ENCODE measurements around the gene AGTPBP1.
"Not testable (repeated sequence)": the region's sequence is repeated elsewhere in the genome, so short reads cannot be mapped to it uniquely, and the experiment has no call there.

The AGTPBP1 gene

DNA sequence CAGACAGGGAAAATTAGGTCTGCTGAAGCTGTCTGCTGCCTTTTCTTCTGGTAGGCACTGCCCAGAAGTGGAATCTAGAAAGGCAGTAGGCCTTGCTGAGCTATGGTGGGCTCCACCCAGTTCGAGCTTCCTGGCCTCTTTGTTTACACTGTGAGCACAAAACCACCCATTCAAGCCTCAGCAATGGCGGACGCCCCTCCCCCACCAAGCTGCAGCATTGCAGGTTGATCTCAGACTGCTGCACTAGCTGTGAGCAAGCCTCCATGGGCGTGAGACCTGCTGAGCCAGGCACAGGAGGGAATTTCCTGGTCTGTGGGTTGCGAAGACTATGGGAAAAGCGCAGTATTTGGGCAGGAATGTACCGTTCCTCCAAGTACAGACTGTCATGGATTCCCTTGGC lies 18.5 kb downstream of the AGTPBP1 start:
- peak in 2 of 3 donors; percentile 10 to 39 for DNase-seq (ENCODE audit: low read depth in 3 of 3, low spot score in 1 of 3)

DNA sequence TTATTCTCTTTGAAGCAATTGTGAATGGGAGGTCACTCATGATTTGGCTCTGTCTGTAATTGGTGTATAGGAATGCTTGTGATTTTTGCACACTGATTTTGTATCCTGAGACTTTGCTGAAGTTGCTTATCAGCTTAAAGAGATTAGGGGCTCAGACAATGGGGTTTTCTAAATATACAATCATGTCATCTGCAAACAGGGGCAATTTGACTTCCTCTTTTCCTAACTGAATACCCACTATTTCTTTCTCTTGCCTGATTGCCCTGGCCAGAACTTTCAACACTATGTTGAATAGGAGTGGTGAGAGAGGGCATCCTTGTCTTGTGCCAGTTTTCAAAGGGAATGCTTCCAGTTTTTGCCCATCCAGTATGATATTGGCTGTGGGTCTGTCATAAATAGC lies 22.3 kb downstream of the AGTPBP1 start:
- DNase-seq (ENCODE audit: low read depth in 3 of 3, low spot score in 1 of 3), result not testable (repeated sequence)

- not testable (repeated sequence) for DNase-seq (ENCODE audit: low read depth in 3 of 3, low spot score in 1 of 3)
Observed at GRCh38 chr9:85717818-85718217, 23.9 kb downstream of the AGTPBP1 start.

DNA sequence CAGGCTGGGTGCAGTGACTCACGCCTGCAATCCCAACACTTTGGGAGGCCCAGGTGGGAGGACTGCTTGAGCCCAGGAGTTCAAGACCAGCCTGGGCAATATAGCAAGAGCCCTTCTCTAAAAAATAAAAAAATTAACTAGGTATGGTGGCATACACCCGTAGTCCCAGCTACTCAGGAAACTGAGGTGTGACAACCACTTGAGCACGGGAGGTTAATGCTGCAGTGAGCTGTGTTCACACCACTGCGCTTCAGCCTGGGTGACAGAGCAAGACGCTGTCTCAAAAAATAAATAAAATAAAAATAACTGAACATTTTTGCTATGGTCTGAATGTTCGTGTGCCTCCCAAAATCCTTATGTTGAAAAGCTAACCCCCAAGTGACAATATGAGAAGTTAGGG lies 24.5 kb downstream of the AGTPBP1 start:
- no peak for DNase-seq (ENCODE audit: low read depth in 3 of 3, low spot score in 1 of 3)

- DNase-seq (ENCODE audit: low read depth in 3 of 3, low spot score in 1 of 3), result no peak
Observed at GRCh38 chr9:85716031-85716877, 25.5 kb downstream of the AGTPBP1 start.

GRCh38 chr9:85715587-85715986 lies 26.2 kb downstream of the AGTPBP1 start:
- DNase-seq (ENCODE audit: low read depth in 3 of 3, low spot score in 1 of 3), result no peak

DNA sequence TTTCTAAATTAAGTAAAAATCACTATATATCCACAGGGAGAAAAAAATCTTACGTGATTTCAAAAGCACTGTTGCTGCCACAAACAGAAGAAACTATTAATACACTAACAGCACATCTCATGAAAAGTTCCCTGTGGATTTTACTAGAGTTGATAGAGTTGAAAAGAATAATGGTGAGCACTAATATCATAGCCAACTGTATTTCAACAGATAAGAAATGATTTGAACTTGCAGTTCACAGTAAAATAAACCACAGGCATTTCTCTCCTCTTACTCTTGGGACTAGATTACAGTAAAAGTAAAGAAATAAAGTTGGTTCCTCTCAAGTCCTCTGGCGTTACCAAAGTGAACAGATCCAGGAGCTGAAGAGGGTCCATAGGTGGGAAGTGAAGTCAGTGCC lies 27.9 kb downstream of the AGTPBP1 start:
- DNase-seq (ENCODE audit: low read depth in 3 of 3, low spot score in 1 of 3), result no peak

DNA sequence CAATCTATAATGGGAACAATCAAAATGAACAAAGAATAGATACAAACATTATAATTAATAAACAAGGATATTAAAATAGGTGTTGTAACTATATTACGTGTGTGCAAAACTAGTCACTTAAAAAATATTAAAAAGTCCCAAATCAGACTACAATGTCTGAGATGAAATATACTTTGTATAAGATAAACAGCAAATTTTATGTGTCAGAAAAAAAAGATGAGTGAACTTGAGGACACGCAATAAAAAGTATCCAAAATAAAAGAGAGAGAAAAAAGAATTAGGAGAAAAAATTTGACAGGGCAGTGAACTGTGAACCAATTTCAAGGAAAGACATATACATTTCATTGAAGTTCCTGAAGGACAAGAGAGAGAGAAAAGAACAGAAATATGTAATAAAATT lies 37.0 kb downstream of the AGTPBP1 start:
- DNase-seq (ENCODE audit: low read depth in 3 of 3, low spot score in 1 of 3), result no peak

- no peak for DNase-seq (ENCODE audit: low read depth in 3 of 3, low spot score in 1 of 3)
Observed at GRCh38 chr9:85703398-85703797, 38.4 kb downstream of the AGTPBP1 start.

GRCh38 chr9:85702726-85703289 lies 38.9 kb downstream of the AGTPBP1 start:
- no peak for DNase-seq (ENCODE audit: low read depth in 3 of 3, low spot score in 1 of 3)

DNA sequence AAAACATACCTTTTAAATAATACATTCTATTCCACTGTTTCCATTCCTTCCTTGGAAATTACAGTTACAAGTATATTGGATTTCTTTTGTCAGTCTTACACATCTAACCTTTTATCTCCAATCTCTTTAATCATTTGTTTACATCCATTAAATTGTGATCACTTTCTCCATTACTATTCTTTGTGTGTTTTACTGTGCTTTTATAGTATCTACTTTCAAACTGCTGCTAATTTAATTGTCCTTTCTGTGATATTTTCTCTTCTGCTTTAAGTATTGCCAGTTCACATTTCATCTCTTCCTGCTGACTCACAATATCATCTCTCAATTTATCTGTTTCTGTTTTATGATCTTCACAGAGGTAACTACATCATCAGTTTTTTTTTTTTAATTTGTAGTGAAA lies 39.6 kb downstream of the AGTPBP1 start:
- no peak for DNase-seq (ENCODE audit: low read depth in 3 of 3, low spot score in 1 of 3)

DNA sequence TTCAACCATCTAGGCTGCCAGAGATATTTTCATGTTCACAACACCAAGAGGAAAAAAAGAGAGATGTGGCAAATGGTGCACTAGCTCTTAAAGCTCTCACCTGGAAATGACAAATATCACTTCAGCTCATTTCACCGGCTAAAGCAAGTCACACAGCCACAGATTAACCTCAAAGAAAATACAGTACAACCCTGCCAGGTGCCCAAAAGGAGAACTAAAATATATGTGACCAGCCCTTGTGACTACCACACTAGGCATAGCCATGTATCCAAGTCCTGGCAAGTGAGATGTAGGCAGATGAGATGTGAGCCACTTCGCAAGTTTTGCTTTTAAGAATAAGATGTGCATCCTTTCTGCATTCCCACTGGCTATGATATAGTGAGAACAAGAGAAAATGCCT lies 41.4 kb downstream of the AGTPBP1 start:
- no peak for DNase-seq (ENCODE audit: low read depth in 3 of 3, low spot score in 1 of 3)

- DNase-seq (ENCODE audit: low read depth in 3 of 3, low spot score in 1 of 3), result no peak
Observed at GRCh38 chr9:85688361-85688760, 53.4 kb downstream of the AGTPBP1 start.

GRCh38 chr9:85685081-85685480 lies 56.7 kb downstream of the AGTPBP1 start:
- no peak for DNase-seq (ENCODE audit: low read depth in 3 of 3, low spot score in 1 of 3)

DNA sequence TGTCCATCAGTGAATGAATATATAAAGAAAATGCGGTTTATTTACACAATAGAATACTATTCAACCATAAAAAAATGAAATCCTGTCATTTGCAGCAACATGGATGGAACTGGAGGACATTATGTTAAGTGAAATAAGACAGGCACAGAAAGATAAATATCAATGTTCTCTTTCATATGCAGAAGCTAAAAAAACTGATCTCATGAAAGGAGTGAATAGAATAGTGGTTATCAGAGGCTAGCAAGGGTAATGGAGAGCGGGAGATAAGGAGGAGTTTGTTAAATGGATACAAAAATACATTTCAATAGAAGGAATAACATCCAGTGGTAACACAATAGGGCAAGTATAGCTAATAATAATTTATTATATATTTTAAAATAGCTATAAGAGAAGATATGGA lies 65.0 kb downstream of the AGTPBP1 start:
- DNase-seq (ENCODE audit: low read depth in 3 of 3, low spot score in 1 of 3), result no peak

DNA sequence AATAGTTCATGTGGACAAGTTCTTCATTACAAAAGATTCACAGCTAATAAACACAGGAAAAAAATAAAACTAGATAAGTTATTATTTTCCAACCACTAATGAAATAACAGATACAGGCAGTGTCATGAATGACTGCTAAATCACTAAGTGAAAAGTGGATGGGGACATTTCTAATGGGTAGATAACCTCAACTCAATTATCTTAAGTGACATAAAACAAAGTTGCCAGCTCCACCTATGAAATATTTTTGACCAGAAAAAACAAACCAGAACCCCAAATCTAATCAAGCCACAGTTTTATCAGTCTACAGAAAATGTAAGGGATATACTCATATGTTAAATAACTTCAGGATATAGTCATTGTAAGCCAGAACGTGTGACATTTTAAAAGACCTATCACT lies 74.4 kb downstream of the AGTPBP1 start:
- no peak for DNase-seq (ENCODE audit: low read depth in 3 of 3, low spot score in 1 of 3)

DNA sequence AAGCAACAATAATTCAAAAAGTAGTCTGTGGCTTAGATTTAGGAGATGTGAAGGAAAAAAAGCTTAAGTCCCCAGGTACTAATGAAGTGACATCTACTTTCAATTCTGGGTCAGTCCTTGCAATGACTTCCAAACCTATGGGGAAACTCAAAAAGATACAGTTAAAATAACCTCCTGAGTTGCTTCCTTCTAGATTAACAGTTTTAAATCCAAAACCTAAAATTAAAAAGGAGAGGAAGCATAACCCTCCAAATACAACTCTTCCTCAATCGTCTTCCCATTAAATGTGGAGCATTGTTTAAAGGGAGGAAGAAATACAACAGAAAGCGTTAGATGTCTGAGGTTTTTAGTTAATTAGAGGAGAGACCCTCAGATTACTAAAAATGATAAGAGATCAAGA lies 75.7 kb downstream of the AGTPBP1 start:
- DNase-seq (ENCODE audit: low read depth in 3 of 3, low spot score in 1 of 3), result no peak

GRCh38 chr9:85662573-85662972 lies 79.2 kb downstream of the AGTPBP1 start:
- no peak for DNase-seq (ENCODE audit: low read depth in 3 of 3, low spot score in 1 of 3)

DNA sequence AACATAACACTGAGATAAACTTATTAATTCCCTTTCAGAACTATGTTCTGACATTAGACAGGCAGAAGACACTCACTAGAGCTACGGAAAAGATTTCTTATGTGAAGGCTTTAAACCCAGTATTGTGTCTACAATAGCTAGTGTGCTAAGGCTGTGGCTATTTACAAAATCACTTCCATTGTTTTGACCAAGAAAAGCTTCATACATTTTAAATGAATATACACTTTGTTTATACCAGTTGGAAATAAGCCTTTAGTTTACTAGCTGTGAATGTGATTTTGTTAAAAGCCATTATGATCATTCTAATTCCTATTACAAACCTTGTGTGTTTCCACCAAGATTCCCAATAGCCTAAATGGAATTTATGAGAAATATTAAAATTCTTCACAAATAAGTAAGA lies 83.0 kb downstream of the AGTPBP1 start:
- DNase-seq (ENCODE audit: low read depth in 3 of 3, low spot score in 1 of 3), result no peak

DNA sequence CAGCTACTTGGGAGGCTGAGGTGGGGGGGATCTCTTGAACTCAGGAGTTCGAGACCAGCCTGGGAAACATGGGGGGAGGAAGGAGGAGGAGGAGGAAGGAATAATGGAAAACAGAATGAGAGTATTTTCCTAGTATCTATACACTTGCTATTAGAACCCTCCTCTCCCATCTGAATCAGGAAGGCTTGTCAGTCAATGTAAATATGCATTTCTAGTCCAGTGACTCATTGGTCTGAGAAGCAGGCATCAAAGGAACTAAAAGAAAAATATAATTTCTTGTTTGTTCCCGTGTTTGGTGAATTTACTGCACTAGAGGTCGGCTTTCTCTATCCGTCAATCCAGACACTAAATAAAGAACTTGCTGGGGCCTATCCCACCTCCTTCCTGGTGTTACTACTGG lies 88.6 kb downstream of the AGTPBP1 start:
- DNase-seq (ENCODE audit: low read depth in 3 of 3, low spot score in 1 of 3), result no peak

DNA sequence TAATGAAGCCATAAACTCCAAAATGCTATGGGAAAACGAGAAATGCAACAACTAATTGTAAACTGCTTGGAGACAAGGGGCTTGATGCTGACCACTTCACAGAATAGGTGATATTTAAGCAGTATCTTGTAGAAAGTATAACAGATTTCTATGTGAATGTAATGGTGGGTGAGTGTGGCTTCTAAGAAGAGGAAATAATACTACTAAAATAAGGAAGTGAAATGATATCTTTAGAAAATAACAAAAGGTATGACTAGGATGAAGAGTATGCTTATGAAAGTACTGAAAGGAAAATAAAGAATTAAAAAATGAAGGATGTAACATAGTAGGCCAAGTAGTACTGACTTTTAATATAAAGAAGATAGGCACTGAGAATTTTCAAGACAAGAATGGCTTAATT lies 94.2 kb downstream of the AGTPBP1 start:
- DNase-seq (ENCODE audit: low read depth in 3 of 3, low spot score in 1 of 3), result no peak

GRCh38 chr9:85645909-85646627 lies 95.7 kb downstream of the AGTPBP1 start:
- DNase-seq (ENCODE audit: low read depth in 3 of 3, low spot score in 1 of 3), result no peak

Measured in stimulated activated CD4-positive, alpha-beta T cell treated with anti-CD3 and anti-CD28 coated beads, TNF-alpha, amount 100 ng/mL, for 1 hour (primary cell).